ENCODE measurements around the gene CLEC1A.
A peak's percentile ranks its signal among the peaks of the same experiment; 100 is the strongest.

CLEC1A gene

DNA sequence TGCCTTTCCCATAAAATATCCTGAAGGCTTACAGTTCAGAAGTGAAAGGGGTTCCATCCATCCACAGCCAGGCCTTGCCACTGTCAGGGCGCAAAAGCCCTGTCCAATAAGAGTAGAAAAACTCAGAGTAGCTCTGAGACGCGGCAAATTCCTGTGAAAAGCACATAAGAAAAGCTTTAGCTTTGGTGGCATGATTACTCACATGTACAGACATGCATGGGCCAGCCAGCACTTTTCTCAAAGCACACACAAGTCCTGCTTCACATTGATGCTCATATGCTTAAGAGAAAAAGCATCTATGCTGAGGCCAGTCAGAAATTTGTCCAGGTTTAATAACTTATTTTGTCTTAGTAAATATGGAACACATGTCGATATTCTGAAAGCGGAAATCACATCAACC is 25.5 kb downstream of the CLEC1A start:
- no peak overlapping the region for H3K4me3 ChIP-seq (replicated peaks; ENCODE audit: insufficient read depth, low read length)
- no peak overlapping the region for H3K27ac ChIP-seq (replicated peaks)
- no peaks in the 10 kb centered on the region for H3K27me3 ChIP-seq (ENCODE audit: insufficient read depth, poor library complexity, severe bottlenecking)
- DNase-seq (ENCODE audit: low read depth in 1 of 2, low spot score in 1 of 2), result no peak
- TF ChIP-seq POLR2AphosphoS5 (IDR thresholded peaks at IDR 0.05; ENCODE audit: low read depth), result no peak
- no peak for TF ChIP-seq SPI1 (IDR thresholded peaks at IDR 0.05; ENCODE audit: borderline replicate concordance, low read depth)
- no peak for TF ChIP-seq REST (IDR thresholded peaks at IDR 0.05; ENCODE audit: insufficient replicate concordance, low read depth)
- TF ChIP-seq GABPA (IDR thresholded peaks at IDR 0.05; ENCODE audit: low read depth), result no peak
- no peak for TF ChIP-seq CTCF (IDR thresholded peaks at IDR 0.05; ENCODE audit: insufficient read depth, low read length)

GRCh38 chr12:10072131-10072530 is 26.7 kb downstream of the CLEC1A start:
- TF ChIP-seq REST (IDR thresholded peaks at IDR 0.05; ENCODE audit: insufficient replicate concordance, low read depth) (no peak), GABPA (IDR thresholded peaks at IDR 0.05; ENCODE audit: low read depth) (no peak), CTCF (IDR thresholded peaks at IDR 0.05; ENCODE audit: insufficient read depth, low read length) (no peak), SPI1 (IDR thresholded peaks at IDR 0.05; ENCODE audit: borderline replicate concordance, low read depth) (no peak), POLR2AphosphoS5 (IDR thresholded peaks at IDR 0.05; ENCODE audit: low read depth) (no peak)
- DNase-seq (ENCODE audit: low read depth in 1 of 2, low spot score in 1 of 2), result no peak
- H3K4me3 ChIP-seq (replicated peaks; ENCODE audit: insufficient read depth, low read length), result no peak overlapping the region
- H3K27me3 ChIP-seq (ENCODE audit: insufficient read depth, poor library complexity, severe bottlenecking), result no peaks in the 10 kb centered on the region
- no peak overlapping the region for H3K27ac ChIP-seq (replicated peaks)

DNA sequence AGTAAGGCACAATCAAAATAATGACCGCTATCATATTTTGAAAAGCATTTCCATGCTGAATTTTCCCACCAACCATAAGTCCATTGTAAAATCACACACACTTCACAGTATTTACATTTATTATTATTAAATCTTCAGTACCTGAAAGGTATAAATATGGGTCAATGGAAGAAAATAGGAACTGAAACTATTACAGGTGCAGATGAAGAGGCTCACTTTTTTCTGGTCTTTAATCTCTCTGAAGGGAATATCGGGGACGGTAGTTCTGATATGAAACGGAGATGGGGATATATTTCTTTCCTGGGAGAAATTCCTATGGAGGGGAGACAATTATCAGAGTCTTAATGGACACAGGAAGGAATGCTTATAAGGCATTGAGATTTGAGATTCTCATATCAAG is 28.4 kb downstream of the CLEC1A start:
- TF ChIP-seq REST (IDR thresholded peaks at IDR 0.05; ENCODE audit: insufficient replicate concordance, low read depth) (no peak), CTCF (IDR thresholded peaks at IDR 0.05; ENCODE audit: insufficient read depth, low read length) (no peak)
- no peak for DNase-seq (ENCODE audit: low read depth in 1 of 2, low spot score in 1 of 2)
- peak overlapping the region; percentile 95; the same call in 1 of the 2 replicates for H3K27ac ChIP-seq (replicated peaks)
- no peaks in the 10 kb centered on the region for H3K27me3 ChIP-seq (ENCODE audit: insufficient read depth, poor library complexity, severe bottlenecking)
- no peak overlapping the region for H3K4me3 ChIP-seq (replicated peaks; ENCODE audit: insufficient read depth, low read length)

Measured in HL-60 (cell line).